HG02852 (cell line): Measurements from ENCODE around the gene MGAT5.
A peak's percentile ranks its signal among the peaks of the same experiment; 100 is the strongest.

ENCODE experiments used
- ATAC-seq: cut with Tn5 transposase; IDR thresholded peaks from one replicate; pipeline ENCODE4 v1.9.1; 2021; ENCODE audit warnings: mild to moderate bottlenecking, moderate library complexity; ENCODE audit not compliant: unreplicated experiment

The MGAT5 gene

DNA sequence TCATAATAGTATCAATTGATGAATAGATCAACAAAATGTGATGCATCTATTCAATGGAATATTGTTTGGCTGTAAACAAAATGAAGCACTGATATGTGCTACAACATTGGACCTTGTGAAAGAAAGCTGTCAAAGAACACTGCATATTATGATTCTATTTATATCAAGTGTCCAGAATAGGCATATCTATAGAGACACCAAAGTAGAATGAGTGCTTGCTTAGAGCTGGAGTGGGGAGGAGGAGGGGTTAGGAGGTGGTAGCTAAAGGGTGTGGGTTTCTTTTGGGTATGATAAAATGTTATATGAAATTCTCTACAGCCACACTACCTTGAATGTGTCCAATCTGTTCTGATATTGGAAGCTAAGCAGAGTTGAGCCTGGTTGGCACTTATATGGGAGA is 23.0 kb upstream of the MGAT5 start:
- no peak for ATAC-seq

DNA sequence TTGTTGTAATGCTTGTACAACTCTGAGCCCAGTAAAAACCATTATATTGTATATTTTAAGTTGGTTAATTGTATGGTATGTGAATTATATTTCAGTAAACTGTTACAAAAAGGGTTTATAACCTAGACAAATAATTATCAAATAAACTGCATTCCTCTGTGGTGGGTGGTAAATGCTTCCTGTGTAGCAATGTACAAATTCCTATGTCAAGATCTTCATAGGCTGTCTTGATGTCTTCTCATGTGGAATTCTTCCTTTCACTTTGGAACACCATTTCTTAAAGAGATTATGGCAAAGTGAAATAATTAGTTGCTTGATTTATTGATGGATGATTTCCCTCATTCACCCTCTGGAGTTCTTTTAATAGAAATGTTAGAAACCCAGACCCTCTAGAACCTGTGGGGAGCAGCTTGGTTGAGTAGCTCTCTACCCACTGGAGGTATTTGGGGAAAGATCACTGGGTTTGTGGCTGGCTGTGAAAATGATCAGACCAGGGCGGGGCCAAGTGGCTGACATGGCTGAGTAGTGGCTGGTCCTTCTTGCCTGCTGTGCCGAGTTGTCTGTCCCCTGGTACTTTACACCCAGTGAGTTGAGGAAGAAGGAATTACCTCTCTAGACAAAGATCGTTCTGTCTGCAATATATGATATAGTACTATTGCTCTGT is 22.4 kb upstream of the MGAT5 start:
- ATAC-seq = peak; percentile 28

DNA sequence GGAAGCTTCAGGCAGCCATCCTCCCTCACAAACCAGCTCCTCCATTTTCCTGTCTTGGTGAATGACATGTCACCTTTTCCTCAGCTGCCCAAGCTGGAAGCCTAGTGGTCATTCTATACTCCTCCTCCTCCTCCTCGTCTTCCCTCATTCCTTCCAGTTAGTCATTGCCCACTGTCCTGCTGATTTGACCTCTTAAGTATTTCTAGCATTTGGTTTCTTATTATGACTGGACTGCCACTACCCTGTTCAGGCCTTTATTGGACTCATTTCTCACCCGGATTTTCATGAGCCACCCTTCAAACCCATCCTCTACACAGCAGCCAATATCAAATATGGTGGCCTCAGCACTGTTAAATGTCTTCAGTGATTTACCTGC is 21.9 kb upstream of the MGAT5 start:
- ATAC-seq = no peak

DNA sequence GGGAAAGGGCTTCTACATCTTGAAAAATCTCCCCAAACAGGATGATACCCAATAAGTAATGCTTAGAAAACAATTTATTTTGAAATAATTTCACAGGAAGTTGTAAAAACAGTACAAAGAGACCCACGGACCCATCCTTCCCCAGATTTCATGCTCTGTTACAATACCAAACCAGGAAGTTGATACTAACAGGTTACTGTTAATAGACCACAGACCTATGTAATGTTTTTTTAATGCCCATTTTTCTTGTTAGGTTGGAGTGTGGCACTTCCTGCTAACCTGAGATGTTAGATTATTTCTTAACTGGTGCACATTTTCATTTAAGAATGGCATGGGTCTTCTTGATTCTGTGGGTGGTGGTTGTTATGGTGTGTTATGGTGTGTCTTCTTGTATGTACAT is 21.4 kb upstream of the MGAT5 start:
- no peak for ATAC-seq

DNA sequence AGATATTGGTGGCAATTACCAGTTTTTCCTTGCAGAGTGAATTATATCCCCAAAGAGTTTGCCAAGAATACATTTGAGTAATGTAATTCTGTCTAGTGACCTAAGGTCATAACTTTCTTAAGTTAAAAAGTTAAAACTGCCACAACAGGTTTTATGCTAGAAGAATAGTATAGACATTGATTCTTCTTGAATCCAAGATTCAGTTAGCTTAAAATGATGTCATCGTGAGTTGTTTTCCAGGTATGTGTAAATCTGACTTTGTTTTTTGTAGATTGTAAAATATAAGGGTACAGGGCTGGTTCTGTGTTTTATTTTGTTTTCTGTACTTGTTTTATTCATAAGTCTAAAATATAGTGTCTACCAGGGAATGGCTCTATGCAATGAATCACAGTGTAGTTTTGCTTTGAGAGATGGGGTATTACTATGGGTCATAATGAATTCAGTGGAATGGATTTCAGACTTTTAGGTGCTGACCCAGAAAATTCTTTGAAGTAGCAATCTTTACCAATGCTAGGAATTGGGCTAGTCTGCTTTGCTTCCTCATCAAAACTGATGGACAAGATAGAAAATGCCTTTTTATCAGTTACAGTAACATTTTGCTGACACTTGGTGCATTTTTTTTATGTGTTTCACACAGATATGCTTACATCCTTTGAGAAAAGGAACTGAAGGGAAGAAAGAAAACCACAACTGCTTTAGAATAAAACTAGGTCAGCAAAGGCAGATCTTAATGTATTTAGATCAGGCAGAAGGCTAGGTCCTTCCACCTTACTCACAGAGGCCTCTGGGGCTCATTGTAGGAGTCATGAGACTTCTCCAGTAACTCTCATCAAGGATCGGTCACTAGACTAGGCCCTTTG is 20.8 kb upstream of the MGAT5 start:
- ATAC-seq = peak; percentile 49

DNA sequence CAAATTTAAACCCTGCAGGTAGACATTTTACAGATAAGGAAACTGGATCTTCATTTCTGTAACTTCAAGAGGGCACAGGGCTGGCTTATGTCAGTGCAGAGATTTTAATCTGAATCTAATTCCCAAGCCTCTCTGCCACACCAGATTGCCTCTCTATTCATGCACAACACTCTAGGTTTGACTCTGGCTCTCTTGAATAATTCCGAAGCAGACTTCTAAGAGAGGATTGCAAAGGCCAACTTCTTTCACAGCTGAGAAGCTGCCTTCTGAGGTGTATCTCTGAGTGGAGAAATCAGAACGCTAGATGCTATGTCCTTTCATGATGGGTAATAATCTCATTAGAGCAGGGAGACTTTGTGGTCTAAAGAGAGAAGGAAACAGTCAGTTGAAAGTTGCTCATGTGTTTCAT is 20.1 kb upstream of the MGAT5 start:
- ATAC-seq = peak; percentile 67

DNA sequence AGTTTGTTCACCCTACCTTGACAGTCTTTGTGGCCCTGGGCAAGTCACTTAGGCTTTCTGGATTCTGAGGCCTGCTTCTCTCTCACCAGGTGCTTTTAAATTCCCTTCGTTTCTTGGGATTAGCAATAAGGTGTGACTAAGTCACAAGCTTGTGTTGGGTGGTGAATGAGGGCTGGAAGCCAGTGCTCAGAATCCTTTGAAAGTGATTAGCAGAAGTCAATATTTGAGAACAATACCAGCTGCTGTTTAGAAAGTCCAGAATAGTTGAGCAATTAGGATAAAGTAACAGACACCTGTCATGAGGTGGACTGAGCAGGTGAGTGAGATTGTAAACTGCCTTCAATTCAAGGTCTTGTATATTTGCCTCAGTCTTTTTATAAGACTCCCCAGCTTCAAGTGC is 19.3 kb upstream of the MGAT5 start:
- ATAC-seq = no peak

DNA sequence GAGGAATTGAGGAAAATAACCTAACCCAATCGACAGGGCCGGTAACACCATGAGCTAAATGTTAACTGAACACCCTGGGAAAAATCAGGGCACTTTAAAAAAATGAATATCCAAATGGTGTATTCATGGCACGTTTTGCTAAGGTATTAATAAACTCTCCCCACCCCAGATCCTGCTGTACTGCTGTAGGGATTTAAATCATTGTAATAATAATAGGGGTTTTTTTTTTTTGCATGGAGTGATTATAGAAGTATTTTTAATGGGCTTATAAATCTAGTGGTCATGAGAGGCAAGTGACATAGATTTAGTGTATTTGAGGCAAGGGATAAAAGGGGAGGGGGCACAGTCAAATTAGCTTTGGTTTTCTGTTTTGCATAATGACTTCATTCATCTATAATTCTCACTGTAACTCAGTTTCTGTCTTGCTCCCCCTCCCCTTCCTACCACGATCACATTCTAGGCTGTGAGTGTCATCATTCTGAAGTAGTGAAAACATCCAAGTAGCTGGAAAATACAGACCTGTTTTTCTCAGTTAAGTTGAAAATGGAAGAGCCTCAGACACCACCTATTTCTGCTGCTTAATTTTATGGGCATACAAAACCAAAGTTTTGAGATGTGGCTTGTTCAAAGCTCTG is 18.2 kb upstream of the MGAT5 start:
- no peak for ATAC-seq

DNA sequence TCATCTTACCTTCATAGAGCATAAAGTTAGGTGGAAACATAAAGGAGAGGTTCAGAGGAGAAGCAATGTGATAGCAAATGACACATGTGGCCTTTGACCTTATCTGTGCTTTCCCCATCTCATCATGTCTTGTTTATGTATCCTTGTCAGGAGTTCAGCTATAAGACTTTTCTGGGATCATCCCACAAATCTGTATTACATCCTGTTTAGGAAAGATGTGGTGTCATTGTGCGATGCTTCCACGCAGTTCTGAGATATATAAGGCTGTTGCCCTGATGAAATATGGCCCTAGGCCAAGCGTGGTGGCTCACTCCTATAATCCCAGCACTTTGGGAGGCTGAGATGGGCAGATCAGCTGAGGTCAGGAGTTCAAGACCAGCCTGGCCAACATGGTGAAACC is 15.5 kb upstream of the MGAT5 start:
- no peak for ATAC-seq

DNA sequence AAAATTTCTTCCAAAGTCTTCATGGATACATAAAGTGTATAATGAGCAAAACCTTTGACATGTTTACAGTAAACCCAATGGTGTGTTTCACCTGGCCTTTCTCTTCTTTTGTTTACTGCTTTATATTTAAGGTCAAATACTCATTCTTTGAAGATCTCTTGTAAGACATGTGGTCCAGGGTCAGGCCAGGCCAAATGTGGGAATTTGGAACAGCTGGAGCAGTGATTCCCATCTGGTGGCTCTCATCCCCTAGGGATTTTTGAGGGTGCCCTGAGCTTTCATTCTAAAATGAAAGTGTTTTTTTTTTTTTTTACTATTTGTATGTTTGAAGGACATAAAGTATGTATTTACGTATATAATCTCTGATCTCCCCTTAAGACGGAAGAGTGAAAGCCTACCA is 13.8 kb upstream of the MGAT5 start:
- ATAC-seq = no peak

DNA sequence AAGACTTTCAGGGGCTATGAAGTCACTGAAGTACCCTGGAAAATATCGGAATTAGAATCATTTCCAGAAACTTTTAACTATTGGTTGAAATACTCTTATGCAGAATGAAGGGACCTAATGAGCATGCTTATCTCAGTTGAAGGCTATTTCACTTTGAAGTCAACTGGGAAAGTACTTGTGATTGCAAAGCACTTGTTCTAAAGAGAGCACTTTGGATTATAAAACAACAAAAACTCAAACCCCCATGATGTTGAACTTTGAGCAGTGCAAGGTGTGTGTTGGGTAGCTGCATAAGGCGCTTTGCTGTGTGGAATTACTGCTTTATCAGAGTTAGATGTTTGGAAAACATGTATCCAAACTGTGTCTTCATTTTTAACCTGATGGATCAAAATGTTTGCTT is 12.0 kb upstream of the MGAT5 start:
- no peak for ATAC-seq

DNA sequence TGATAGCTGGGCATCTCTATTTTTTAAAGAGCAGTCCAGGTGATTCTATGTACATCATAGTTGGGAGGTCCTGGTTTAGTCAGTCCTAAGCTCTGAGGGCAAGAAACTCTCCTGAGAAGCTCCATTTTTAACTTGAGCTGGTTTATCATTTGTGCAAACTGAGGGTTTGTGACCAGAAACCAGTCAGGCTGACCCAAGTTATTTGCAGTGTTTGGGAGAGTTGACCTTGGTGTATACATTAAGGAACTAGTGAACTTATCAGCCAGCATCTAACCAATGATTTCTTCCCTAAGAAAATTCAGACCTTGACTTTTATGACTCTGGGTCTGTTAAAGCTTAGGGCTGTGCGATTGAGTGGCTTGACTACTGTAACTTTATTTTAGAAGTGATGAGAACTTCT is 10.6 kb upstream of the MGAT5 start:
- no peak for ATAC-seq

DNA sequence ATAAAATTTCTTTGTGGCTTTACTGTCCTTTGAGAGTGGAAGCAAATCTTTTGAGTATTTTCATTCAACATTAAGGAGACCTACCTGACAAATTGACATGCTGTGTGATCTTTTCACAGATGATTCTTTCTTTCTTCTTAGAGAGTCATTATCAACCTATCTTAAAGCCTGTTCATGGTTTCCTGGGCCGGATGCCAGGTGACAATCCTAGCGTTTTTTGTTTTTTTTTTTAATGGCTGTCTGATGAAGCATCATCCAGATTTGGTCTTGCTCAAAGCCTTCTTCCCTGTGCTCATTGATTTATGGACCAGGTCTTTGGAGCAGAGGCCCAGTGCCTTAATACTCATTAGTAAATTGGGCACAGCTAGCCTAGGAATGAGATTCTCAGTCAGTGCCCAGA is 9.8 kb upstream of the MGAT5 start:
- ATAC-seq = no peak

DNA sequence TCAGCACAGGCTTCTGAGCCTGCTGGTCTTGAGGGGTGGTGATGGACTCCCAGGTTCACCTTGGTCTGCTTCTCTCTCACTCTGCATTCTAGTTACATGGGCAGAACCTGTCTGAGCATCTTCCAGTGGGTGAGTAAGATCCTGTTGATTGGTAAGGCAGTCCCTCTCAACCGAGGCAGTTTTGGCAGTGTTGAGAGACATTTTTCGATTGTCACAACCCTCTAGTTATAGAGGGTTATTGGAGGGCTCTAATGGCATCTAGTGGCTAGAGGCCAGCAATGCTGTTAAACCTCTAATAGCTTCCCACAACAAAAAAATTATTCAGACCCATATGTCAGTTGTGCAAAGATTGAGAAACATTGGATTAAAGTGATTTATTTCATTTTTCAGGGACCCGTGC is 9.3 kb upstream of the MGAT5 start:
- ATAC-seq = no peak

DNA sequence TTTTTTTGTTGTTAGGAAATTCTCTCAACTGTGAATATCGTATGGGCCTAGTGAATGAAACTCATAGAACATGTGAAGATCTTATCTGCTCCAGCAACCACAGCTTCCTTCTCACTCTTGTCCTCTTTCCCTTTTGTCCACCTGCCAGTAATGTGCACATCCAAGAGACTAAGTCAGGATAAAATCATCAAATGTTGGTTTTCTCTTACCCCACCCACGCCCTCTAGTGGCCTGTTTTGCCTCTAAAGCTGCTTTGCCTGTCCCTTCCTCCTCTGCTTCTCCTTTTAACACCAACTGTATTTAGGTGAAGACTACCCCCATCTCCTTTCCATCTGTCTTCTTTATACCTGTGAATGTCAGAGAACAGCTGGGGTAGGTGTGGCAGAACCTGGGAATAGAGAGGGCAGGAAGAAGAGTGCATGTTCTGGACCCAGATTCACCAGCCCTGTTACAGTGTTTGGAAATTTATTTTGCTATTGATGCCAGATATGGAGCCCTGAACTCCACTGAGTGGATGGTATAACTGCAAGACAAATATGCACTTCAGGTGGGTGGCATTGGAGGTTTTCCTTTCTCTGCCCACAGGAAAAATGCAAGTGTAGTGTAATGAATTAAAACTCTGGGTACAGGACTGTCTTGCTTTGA is 8.4 kb upstream of the MGAT5 start:
- no peak for ATAC-seq

DNA sequence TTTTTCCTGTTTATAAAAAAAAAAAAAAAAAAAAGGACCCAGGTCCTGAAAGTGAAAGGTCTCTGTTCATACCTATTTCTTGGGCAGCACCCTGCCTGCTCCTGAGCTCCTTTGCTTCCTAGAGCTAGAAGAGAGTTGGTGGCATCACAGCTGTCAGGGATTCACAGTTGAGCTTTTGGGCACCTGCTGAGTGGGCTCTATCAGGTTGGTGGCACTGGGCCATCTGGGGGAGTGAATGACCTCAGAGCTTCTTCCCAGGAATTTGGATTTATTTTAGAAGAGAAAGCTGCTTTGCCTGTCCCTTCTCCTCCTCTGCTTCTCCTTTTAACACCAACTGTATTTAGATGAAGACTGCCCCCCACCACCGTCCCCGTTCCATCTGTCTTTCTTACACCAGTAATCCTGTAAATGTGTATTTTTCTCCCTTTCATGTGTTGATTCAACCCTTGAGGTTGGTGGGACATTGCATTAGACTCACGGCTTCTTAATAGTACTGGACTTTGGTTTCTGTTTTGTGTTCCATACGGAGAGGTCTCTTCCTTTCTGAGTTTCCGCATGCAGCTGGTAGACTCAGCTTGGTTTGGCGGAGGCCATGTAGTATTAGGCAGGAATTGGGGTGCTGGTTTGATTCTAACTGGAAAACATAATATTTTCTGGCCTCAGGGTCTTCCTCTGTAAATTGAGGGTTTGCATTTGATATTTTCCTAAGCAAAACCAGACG is 7.6 kb upstream of the MGAT5 start:
- ATAC-seq = no peak

DNA sequence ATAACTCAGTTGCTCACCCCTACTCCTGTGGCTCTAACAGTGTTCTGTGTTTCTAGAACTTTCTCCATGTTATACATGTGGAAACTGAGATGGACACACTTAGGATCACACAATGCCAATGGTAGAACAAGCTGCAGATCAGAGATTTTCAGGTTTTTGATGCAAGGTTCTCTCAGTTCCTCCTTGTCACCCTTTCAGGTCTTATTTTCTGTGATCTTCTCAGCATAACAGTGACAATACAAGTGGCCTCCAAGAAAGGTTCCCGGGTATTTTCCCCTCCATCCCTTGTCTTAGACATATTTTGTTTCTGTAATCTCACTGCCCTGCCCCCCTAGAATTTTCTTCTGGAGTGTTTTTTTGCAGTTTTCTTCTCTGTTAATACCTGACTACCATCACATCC is 6.2 kb upstream of the MGAT5 start:
- peak; percentile 45 for ATAC-seq

DNA sequence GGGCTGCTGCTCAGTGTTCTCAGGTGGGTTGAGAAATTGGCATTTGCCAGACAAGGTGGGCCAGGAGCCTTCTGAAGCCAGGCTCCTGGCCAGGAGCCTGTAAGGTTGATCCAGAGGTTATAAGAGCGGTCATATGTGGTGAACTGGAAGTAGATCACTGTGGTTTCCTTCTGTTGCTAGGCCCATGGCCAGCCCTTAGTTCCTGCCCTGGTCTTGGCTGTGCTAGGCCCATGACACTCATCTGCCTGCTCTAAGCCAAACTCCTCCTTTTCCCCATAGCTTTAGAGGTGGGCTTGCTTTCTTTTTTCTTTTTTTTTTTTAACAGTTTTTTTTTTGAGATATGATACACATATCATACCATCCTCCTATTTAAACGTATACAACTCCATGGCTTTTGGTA is 5.0 kb upstream of the MGAT5 start:
- ATAC-seq = no peak

DNA sequence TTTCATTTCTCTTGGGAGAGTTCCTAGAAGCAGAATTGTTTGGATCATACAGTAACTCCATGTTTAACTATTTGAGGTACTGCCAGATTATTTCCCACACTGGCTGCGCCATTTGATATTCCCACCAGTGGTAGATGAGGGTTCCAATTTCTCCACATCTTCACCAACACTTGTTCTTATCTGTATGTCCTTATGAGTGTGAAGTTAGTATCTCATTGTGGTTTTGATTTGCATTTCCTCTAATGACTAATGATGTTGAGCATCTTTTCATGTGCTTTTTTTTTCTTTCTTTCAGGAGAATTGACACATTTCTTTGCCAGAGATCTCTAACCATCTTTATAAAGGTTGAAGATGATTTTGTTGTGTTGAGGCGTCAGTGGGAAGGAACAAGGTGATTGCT is 4.1 kb upstream of the MGAT5 start:
- ATAC-seq = no peak

DNA sequence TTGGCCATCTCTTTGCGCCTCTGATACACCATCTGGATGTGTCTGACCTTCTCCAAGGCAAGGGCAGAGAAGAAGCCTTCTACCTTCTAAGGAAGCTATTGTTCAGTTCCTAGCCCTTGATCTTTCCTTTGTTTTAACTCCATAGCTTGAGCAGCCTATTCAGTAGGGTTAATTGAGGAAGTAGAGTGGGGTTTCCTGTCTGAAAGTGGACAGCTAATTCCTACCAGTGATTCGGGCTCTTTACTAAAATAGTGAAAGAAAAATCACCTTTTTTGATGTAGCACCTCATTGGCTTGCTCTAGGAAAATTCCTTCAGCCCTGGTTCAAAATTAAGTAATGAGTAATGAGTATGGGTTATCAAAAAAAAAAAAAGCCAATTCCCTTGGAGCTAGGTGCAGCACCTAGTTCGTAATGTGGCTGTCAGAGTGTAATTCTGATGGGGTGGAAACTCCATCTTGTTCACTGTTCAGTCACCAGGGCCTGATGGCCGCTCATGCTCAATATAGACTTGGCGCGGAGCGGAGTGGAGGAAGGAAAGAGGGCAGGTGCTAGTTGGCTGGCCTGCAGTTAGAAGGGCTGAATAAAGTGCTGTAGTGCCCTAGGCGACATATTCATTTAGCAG is 2.9 kb upstream of the MGAT5 start:
- peak; percentile 17 for ATAC-seq
